ENCODE data around the gene SRRM4. TPM values are rescaled to one million over a fixed set of nuclear protein-coding genes. Genes with fewer than 3 reads are reported as not detected.
A peak's percentile ranks its signal among the peaks of the same experiment; 100 is the strongest.

Gene SRRM4
- total RNA-seq, 1 experiment from 2014 or later: 1.4 TPM

DNA sequence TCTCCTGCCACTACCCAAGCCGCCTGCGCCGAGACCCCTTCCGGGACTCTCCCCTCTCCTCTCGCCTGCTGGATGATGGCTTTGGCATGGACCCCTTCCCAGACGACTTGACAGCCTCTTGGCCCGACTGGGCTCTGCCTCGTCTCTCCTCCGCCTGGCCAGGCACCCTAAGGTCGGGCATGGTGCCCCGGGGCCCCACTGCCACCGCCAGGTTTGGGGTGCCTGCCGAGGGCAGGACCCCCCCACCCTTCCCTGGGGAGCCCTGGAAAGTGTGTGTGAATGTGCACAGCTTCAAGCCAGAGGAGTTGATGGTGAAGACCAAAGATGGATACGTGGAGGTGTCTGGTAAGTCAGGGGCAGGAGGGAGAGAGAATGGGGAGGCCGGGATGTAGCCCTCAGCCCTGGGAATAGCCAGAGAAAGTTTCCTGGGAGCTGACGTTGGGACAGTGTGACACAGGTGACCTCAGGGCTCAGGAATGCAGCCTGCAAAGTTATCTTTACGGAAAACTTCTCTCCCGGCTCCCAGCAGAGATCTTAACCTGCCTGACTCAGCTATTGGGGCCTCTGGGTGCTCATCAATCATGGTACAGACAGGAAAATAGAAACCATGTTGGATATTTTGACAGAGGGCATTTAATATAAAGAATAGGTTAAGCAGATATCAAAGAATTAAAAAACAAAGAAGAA lies 198.1 kb downstream of the SRRM4 start:
- Histone ChIP-seq H3K79me1 (ENCODE audit: insufficient read depth, low read depth, low read length, poor library complexity, severe bottlenecking) (no peaks in the 10 kb centered on the region), H2BK5ac (ENCODE audit: insufficient read length, low read length) (no peak overlapping the region), H3K27ac (ENCODE audit: insufficient read length, low read depth, low read length) (no peak overlapping the region), H4K5ac (ENCODE audit: insufficient read length, low read depth, low read length) (no peak overlapping the region), H3K4me2 (ENCODE audit: insufficient read depth, insufficient read length, low read length) (peak overlapping the region; percentile 52), H2BK20ac (ENCODE audit: low read depth, low read length, poor library complexity, severe bottlenecking) (no peak overlapping the region), H2AFZ (ENCODE audit: low read length) (no peak overlapping the region), H3K23ac (ENCODE audit: insufficient read length, low read depth, low read length) (no peak overlapping the region), H4K20me1 (ENCODE audit: control insufficient read depth, insufficient read depth, insufficient read length) (no peaks in the 10 kb centered on the region), H2BK120ac (ENCODE audit: low read depth, low read length, poor library complexity, severe bottlenecking) (no peak overlapping the region), H3K4ac (ENCODE audit: low read depth, low read length) (no peak overlapping the region), H3K14ac (ENCODE audit: insufficient read depth, low read length) (peak overlapping the region; percentile 50; the same call in 1 of the 2 replicates), H3T11ph (ENCODE audit: low read length) (no peak overlapping the region), H3K9me3 (ENCODE audit: control insufficient read depth, low read depth, low read length) (no peaks in the 10 kb centered on the region), H3K4me1 (ENCODE audit: insufficient read depth, low read length) (peaks cover 3% of the 10 kb centered on the region; the same call in 1 of the 2 replicates), H4K91ac (ENCODE audit: insufficient read length, low read depth, low read length) (no peak overlapping the region), H2BK12ac (ENCODE audit: insufficient read length, low read depth, low read length) (peak overlapping the region; percentile 43), H3K9ac (ENCODE audit: extremely low read depth, insufficient read length, low read length) (no peak overlapping the region), H3K27me3 (ENCODE audit: insufficient read depth, low read length) (no peaks in the 10 kb centered on the region), H2AK5ac (ENCODE audit: insufficient read length, low read length) (no peak overlapping the region), H4K8ac (replicated peaks; ENCODE audit: insufficient read length, low read depth, low read length) (no peak overlapping the region), H3K18ac (ENCODE audit: insufficient read length, low read depth, low read length) (peak overlapping the region; percentile 46), H3K23me2 (ENCODE audit: insufficient read length, low read depth, low read length, poor library complexity, severe bottlenecking) (peaks cover 6% of the 10 kb centered on the region), H2BK15ac (ENCODE audit: low read depth, low read length) (no peak overlapping the region), H3K56ac (ENCODE audit: insufficient read length, low read depth, low read length) (no peak overlapping the region), H3K79me2 (ENCODE audit: insufficient read depth, low read length) (no peaks in the 10 kb centered on the region)
- Mint-ChIP-seq H3K4me1 (peaks cover 49 to 59% of the 10 kb centered on the region in 2 experiments), H3K27me3 (ENCODE audit: low read depth) (peaks cover 5% of the 10 kb centered on the region), H3K36me3 (ENCODE audit: insufficient read depth in 1 of 3, low read depth in 3 of 3) (no peaks in the 10 kb centered on the region), H3K27ac (peak overlapping the region in 2 of 3 experiments; percentile 78 to 90; a peak in 4 of 7 replicates), H3K9me3 (no peaks in the 10 kb centered on the region), H3K4me3 (peak overlapping the region; percentile 24 to 70)
- WGBS (ENCODE audit: extremely low coverage, insufficient read length, low lambda C conversion rate): no CpG with 5 or more reads among the region's 18 CpGs
- TF ChIP-seq, protein P1, sequence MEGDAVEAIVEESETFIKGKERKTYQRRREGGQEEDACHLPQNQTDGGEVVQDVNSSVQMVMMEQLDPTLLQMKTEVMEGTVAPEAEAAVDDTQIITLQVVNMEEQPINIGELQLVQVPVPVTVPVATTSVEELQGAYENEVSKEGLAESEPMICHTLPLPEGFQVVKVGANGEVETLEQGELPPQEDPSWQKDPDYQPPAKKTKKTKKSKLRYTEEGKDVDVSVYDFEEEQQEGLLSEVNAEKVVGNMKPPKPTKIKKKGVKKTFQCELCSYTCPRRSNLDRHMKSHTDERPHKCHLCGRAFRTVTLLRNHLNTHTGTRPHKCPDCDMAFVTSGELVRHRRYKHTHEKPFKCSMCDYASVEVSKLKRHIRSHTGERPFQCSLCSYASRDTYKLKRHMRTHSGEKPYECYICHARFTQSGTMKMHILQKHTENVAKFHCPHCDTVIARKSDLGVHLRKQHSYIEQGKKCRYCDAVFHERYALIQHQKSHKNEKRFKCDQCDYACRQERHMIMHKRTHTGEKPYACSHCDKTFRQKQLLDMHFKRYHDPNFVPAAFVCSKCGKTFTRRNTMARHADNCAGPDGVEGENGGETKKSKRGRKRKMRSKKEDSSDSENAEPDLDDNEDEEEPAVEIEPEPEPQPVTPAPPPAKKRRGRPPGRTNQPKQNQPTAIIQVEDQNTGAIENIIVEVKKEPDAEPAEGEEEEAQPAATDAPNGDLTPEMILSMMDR (conservative IDR thresholded peaks at IDR 0.05): no peak
- peak; percentile 80 for DNase-seq

Measured in H9 (cell line).